ENCODE results near the gene IL31. TPM values are rescaled to one million over a fixed set of nuclear protein-coding genes. Genes with fewer than 3 reads are reported as not detected.

The IL31 gene
- total and polyA plus RNA-seq, 3 donors from 2014 or later, result 0.38 TPM; not detected in 2

DNA sequence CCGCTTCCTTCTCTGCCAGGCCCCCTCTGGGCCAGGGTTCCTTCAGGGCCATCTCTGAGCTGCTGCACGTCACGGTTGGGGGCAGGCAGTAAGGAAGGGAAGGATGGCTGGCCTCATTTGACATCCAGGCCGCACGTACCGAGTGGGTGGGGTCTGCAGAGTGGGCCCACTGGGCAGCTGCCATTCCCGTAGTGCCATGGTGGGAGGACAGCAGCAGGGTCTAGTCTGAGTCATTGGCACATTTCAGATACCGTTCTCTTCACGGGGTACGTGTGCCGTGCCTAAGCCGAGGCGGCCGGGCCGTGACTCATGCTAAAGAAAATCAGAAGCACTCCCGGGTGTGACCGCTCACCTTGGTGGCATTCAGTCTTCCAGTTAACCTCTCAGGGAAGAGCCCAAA lies 43.9 kb downstream of the IL31 start:
- Histone ChIP-seq H3K27me3 (no peaks in the 10 kb centered on the region), H3K4me3 (no peak overlapping the region), H3K9me3 (no peaks in the 10 kb centered on the region), H3K27ac (no peak overlapping the region), H3K36me3 (ENCODE audit: low read depth, missing control alignments) (no peaks in the 10 kb centered on the region), H3K4me1 (no peaks in the 10 kb centered on the region)
- intact Hi-C loops (cut with DNase I; ENCODE audit: low total_unique reads), result no loop called here
- TF ChIP-seq, protein P1, sequence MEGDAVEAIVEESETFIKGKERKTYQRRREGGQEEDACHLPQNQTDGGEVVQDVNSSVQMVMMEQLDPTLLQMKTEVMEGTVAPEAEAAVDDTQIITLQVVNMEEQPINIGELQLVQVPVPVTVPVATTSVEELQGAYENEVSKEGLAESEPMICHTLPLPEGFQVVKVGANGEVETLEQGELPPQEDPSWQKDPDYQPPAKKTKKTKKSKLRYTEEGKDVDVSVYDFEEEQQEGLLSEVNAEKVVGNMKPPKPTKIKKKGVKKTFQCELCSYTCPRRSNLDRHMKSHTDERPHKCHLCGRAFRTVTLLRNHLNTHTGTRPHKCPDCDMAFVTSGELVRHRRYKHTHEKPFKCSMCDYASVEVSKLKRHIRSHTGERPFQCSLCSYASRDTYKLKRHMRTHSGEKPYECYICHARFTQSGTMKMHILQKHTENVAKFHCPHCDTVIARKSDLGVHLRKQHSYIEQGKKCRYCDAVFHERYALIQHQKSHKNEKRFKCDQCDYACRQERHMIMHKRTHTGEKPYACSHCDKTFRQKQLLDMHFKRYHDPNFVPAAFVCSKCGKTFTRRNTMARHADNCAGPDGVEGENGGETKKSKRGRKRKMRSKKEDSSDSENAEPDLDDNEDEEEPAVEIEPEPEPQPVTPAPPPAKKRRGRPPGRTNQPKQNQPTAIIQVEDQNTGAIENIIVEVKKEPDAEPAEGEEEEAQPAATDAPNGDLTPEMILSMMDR (IDR thresholded peaks at IDR 0.05), result no peak
- no peak for TF ChIP-seq POLR2A (IDR thresholded peaks at IDR 0.05)
- DNase-seq, result no peak
- WGBS, 2 donors, result 81 to 86% methylated on average over 10 to 17 of the region's 17 CpGs

GRCh38 chr12:122129131-122129530 lies 44.9 kb downstream of the IL31 start:
- H3K27me3 ChIP-seq, result no peaks in the 10 kb centered on the region
- TF ChIP-seq, protein P1 (IDR thresholded peaks at IDR 0.05), result no peak
- TF ChIP-seq POLR2A (IDR thresholded peaks at IDR 0.05), result no peak

DNA sequence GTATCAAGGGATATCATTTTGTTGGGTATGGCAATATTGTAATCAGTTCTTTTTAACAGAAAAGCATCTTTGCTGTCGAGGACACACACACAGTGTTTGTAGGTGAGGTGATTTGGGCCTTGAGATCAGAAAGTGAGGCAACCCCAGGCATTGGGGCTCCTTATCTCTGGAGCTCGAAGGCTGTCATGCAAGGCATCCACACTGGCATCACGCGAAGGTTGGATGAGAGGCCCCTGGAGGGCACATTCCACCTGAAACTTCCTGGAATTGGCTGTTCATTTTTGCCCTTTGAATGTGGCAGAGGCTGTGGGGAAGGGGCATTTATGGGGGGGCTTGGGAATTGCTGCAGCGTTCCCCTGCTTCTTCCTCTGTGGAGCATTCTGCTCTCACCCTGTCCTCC lies 45.5 kb downstream of the IL31 start:
- no peaks in the 10 kb centered on the region for H3K27me3 ChIP-seq
- 67 to 82% methylated on average over 4 to 5 of the region's 5 CpGs for WGBS, 2 donors
- H3K4me1 ChIP-seq, result no peaks in the 10 kb centered on the region
- H3K4me3 ChIP-seq, result no peak overlapping the region
- H3K27ac ChIP-seq, result no peak overlapping the region
- no peaks in the 10 kb centered on the region for H3K9me3 ChIP-seq
- DNase-seq, result no peak
- intact Hi-C loops (cut with DNase I; ENCODE audit: low total_unique reads), result no loop called here
- TF ChIP-seq, protein P1 (IDR thresholded peaks at IDR 0.05), result no peak
- no peak for TF ChIP-seq POLR2A (IDR thresholded peaks at IDR 0.05)
- H3K36me3 ChIP-seq (ENCODE audit: low read depth, missing control alignments), result no peaks in the 10 kb centered on the region

More at GRCh38 chr12:122129131-122129530, 44.9 kb downstream of the IL31 start:
- WGBS, 2 donors, result 89 to 92% methylated on average over 7 to 13 of the region's 13 CpGs
- Histone ChIP-seq H3K9me3 (no peaks in the 10 kb centered on the region), H3K4me1 (no peaks in the 10 kb centered on the region), H3K4me3 (no peak overlapping the region), H3K27ac (no peak overlapping the region), H3K36me3 (ENCODE audit: low read depth, missing control alignments) (no peaks in the 10 kb centered on the region)
- DNase-seq, result no peak
- intact Hi-C loops (cut with DNase I; ENCODE audit: low total_unique reads), result no loop called here

DNA sequence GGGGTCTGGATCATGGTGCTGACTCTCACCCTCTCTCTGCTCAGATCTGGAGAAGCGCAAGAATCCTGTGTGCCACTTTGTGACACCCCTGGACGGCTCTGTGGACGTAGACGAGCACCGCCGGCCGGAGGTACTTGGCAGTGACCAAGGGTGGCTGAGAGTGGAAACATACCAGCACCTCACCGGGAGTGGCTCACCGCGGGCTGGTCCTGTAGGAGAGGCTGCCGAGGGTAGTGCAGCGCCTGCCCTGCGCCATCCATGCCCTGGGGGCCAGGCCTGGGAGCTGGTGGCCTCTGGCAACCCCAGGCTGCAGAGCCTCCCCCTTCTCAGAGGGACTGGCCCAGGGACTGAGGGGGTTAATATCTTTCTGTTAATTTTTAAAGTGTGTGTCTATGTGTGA lies 46.2 kb downstream of the IL31 start:
- Histone ChIP-seq H3K27me3 (no peaks in the 10 kb centered on the region), H3K4me1 (no peaks in the 10 kb centered on the region), H3K27ac (no peak overlapping the region), H3K4me3 (no peak overlapping the region), H3K36me3 (ENCODE audit: low read depth, missing control alignments) (no peaks in the 10 kb centered on the region), H3K9me3 (no peaks in the 10 kb centered on the region)
- intact Hi-C loops (cut with DNase I; ENCODE audit: low total_unique reads), result no loop called here
- no peak for DNase-seq
- TF ChIP-seq, protein P1 (IDR thresholded peaks at IDR 0.05), result no peak
- no peak for TF ChIP-seq POLR2A (IDR thresholded peaks at IDR 0.05)
- WGBS, 2 donors, result 86 to 100% methylated on average over 2 to 13 of the region's 13 CpGs

Data from testis (tissue), 3 donors.